GM23338 (cell line): ENCODE results near the gene ASXL2. TPM values are rescaled to one million over a fixed set of nuclear protein-coding genes. Genes with fewer than 3 reads are reported as not detected.

Experiments used
- ATAC-seq: fragments of 200-7000 bp; cut with Tn5 transposase; 3 replicates; pipeline ENCODE4 v1.9.1; 2020
- DNase-seq: peaks from one replicate; pipeline ENCODE4 v3.0.0-alpha.2; 2015; ENCODE audit warnings: low spot score
- H2AFZ ChIP-seq: fragments of 200-600 bp; sonication (generic); 2 replicates; pipeline ENCODE4 v1.8.0; 2016; ENCODE audit warnings: antibody characterized with exemption, mild to moderate bottlenecking, moderate library complexity
- H3F3A ChIP-seq: fragments of 200-600 bp; sonication (generic); replicated peaks from 2 replicates; pipeline ENCODE4 v1.8.0; 2017; ENCODE audit warnings: antibody characterized with exemption, mixed run types, low read depth
- H3K27ac ChIP-seq: fragments of 200-600 bp; sonication (generic); 2 replicates; pipeline ENCODE4 v1.6.1; 2016; ENCODE audit warnings: low read depth
- H3K27me3 ChIP-seq: fragments of 200-600 bp; sonication (generic); 2 replicates; pipeline ENCODE4 v1.8.0; 2016; ENCODE audit warnings: mild to moderate bottlenecking, mixed run types, moderate library complexity; ENCODE audit not compliant: insufficient read depth
- H3K36me3 ChIP-seq: fragments of 200-600 bp; sonication (generic); 2 replicates; pipeline ENCODE4 v1.8.0; 2016; ENCODE audit warnings: mild to moderate bottlenecking; ENCODE audit not compliant: insufficient read depth
- H3K4me1 ChIP-seq: fragments of 200-600 bp; sonication (generic); 2 replicates; pipeline ENCODE4 v1.8.0; 2016; ENCODE audit warnings: mild to moderate bottlenecking, moderate library complexity; ENCODE audit not compliant: insufficient read depth
- H3K4me2 ChIP-seq: fragments of 200-600 bp; sonication (generic); 2 replicates; pipeline ENCODE4 v1.7.1; 2017; ENCODE audit warnings: mixed run types
- H3K4me3 ChIP-seq: fragments of 200-600 bp; sonication (generic); 2 replicates; pipeline ENCODE4 v1.6.1; 2016; ENCODE audit warnings: mixed run types
- H3K79me2 ChIP-seq: fragments of 200-600 bp; sonication (generic); replicated peaks from 2 replicates; pipeline ENCODE4 v1.8.0; 2017; ENCODE audit warnings: mild to moderate bottlenecking; ENCODE audit not compliant: insufficient read depth
- H3K9me2 ChIP-seq: fragments of 200-600 bp; sonication (generic); 2 replicates; pipeline ENCODE4 v1.8.0; 2017; ENCODE audit not compliant: insufficient read depth
- H4K20me1 ChIP-seq: fragments of 200-600 bp; sonication (generic); replicated peaks from 2 replicates; pipeline ENCODE4 v1.8.0; 2017; ENCODE audit warnings: mild to moderate bottlenecking; ENCODE audit not compliant: insufficient read depth
- H3K27ac Mint-ChIP-seq: 2 replicates; pipeline ENCODE4 v1.8.0; 2020; ENCODE audit warnings: inconsistent platforms, mild to moderate bottlenecking, moderate library complexity, mixed read lengths
- H3K27me3 Mint-ChIP-seq: 3 replicates; pipeline ENCODE4 v1.8.0; 2022; ENCODE audit warnings: low read depth, mild to moderate bottlenecking, moderate library complexity, mixed read lengths, inconsistent platforms; ENCODE audit not compliant: insufficient read depth, poor library complexity
- H3K36me3 Mint-ChIP-seq: 3 replicates; pipeline ENCODE4 v1.8.0; 2021; ENCODE audit warnings: low read depth, mild to moderate bottlenecking, inconsistent platforms, moderate library complexity, mixed read lengths
- H3K4me1 Mint-ChIP-seq: 3 replicates; pipeline ENCODE4 v1.8.0; 2020; ENCODE audit warnings: mild to moderate bottlenecking, inconsistent platforms, mixed read lengths
- H3K4me3 Mint-ChIP-seq: 3 replicates; pipeline ENCODE4 v1.8.0; 2021; ENCODE audit warnings: moderate library complexity, mild to moderate bottlenecking, inconsistent platforms, mixed read lengths
- H3K9me3 Mint-ChIP-seq: 3 replicates; pipeline ENCODE4 v1.8.0; 2020; ENCODE audit warnings: moderate library complexity, mild to moderate bottlenecking, inconsistent platforms, mixed read lengths
- CTCF ChIP-seq, 2 experiments: fragments of 200-600 bp in 1 of 2; sonication (generic) in 1 of 2; conservative IDR thresholded peaks; 2 replicates each; pipeline versions ENCODE4 v1.5.1 to v1.6.1; 2016 to 2017; ENCODE audit warnings: antibody characterized with exemption in 2 of 2, low read depth in 2 of 2, mild to moderate bottlenecking in 2 of 2, moderate library complexity in 1 of 2
- EZH2phosphoT487 ChIP-seq: fragments of 200-600 bp; sonication (generic); IDR thresholded peaks from one replicate; pipeline ENCODE4 v1.8.1; 2018; ENCODE audit warnings: antibody characterized with exemption; ENCODE audit not compliant: unreplicated experiment
- JUNB ChIP-seq: IDR thresholded peaks from one replicate; pipeline ENCODE4 v1.6.1; 2016; ENCODE audit warnings: antibody characterized with exemption; ENCODE audit not compliant: unreplicated experiment
- NANOG ChIP-seq: IDR thresholded peaks from 2 replicates; pipeline ENCODE4 v1.6.1; 2016; ENCODE audit warnings: antibody characterized with exemption, borderline replicate concordance
- POLR2AphosphoS5 ChIP-seq: IDR thresholded peaks from 2 replicates; pipeline ENCODE4 v1.6.1; 2016; ENCODE audit warnings: antibody characterized with exemption, low read depth
- REST ChIP-seq: IDR thresholded peaks from one replicate; pipeline ENCODE4 v1.6.1; 2018; ENCODE audit warnings: antibody characterized with exemption; ENCODE audit not compliant: unreplicated experiment
- STAT1 ChIP-seq: IDR thresholded peaks from one replicate; pipeline ENCODE4 v1.6.1; 2016; ENCODE audit warnings: antibody characterized with exemption; ENCODE audit not compliant: unreplicated experiment
- ZNF331 ChIP-seq: fragments of 250-450 bp; sonication (Bioruptor Pico); IDR thresholded peaks from 2 replicates; pipeline ENCODE4 v1.5.0; 2020; ENCODE audit warnings: low read depth, mild to moderate bottlenecking, moderate library complexity
- ZNF462 ChIP-seq: fragments of 250-450 bp; sonication (Bioruptor Pico); IDR thresholded peaks from 2 replicates; pipeline ENCODE4 v1.5.0; 2020; ENCODE audit warnings: mild to moderate bottlenecking, moderate library complexity
- polyA plus RNA-seq: library from polyadenylated mRNA; unstranded; fragments of >200 nt; fragmentation: Nextera tagmentation; extraction: Ambion mirVana; gene quantifications from 2 replicates; pipeline ENCODE4 v1.2.1, GENCODE V29; 2016
- total RNA-seq: library from RNA; depleted of rRNA; stranded (reverse); fragments of >200 nt; shearing (Covaris generic); gene quantifications from 2 replicates; pipeline ENCODE4 v1.2.3, GENCODE V29; 2014

The ASXL2 gene
- total and polyA plus RNA-seq, 2 experiments from 2014 or later = 7.0 to 21.8 TPM

- peaks cover 34% of the 10 kb centered on the region for H3K4me1 Mint-ChIP-seq
- DNase-seq = no peak
- H2AFZ ChIP-seq = no peak overlapping the region
- H3F3A ChIP-seq = no peaks in the 10 kb centered on the region
- ATAC-seq = no peak
- no peaks in the 10 kb centered on the region for H3K36me3 ChIP-seq
- H4K20me1 ChIP-seq = no peaks in the 10 kb centered on the region
- H3K4me1 ChIP-seq = peaks cover 21% of the 10 kb centered on the region
- H3K27me3 Mint-ChIP-seq = peaks cover 3% of the 10 kb centered on the region
- H3K4me3 Mint-ChIP-seq = no peak overlapping the region
- H3K9me3 Mint-ChIP-seq = peaks cover 4% of the 10 kb centered on the region; the same call in 1 of the 3 replicates
- H3K27ac Mint-ChIP-seq = no peak overlapping the region
- H3K27ac ChIP-seq = no peak overlapping the region
- H3K9me2 ChIP-seq = no peaks in the 10 kb centered on the region
- no peak for TF ChIP-seq REST
- H3K36me3 Mint-ChIP-seq = peaks cover 8% of the 10 kb centered on the region; the same call in 2 of the 3 replicates
- H3K79me2 ChIP-seq = peaks cover 10% of the 10 kb centered on the region
- H3K4me3 ChIP-seq = no peak overlapping the region
- H3K27me3 ChIP-seq = no peaks in the 10 kb centered on the region
- no peak overlapping the region for H3K4me2 ChIP-seq
Observed at GRCh38 chr2:25819597-25820039, 58.7 kb downstream of the ASXL2 start.

GRCh38 chr2:25817630-25818029 lies 60.7 kb downstream of the ASXL2 start:
- Histone ChIP-seq H2AFZ (no peak overlapping the region), H3K9me2 (no peaks in the 10 kb centered on the region), H3K4me3 (no peak overlapping the region), H3K27me3 (no peaks in the 10 kb centered on the region), H3K79me2 (peaks cover 23% of the 10 kb centered on the region), H3K4me1 (peaks cover 21% of the 10 kb centered on the region), H3F3A (no peaks in the 10 kb centered on the region), H3K4me2 (peak overlapping the region; percentile 23), H3K36me3 (no peaks in the 10 kb centered on the region), H4K20me1 (no peaks in the 10 kb centered on the region; the same call in 1 of the 2 replicates), H3K27ac (no peak overlapping the region)
- peaks cover 32% of the 10 kb centered on the region for H3K4me1 Mint-ChIP-seq
- 0 out of 3 replicates have a peak overlapping the region, but pooled peaks have one; percentile 3 for H3K4me3 Mint-ChIP-seq
- TF ChIP-seq EZH2phosphoT487 = no peak
- TF ChIP-seq NANOG = no peak
- TF ChIP-seq CTCF (conservative IDR thresholded peaks at IDR 0.05; ENCODE audit: low read depth in 2 of 2) = no peak
- TF ChIP-seq POLR2AphosphoS5 = no peak
- TF ChIP-seq ZNF331 (CRISPR knock-in tag) = no peak
- no peak for TF ChIP-seq ZNF462 (CRISPR knock-in tag)
- no peak for TF ChIP-seq JUNB
- no peak for TF ChIP-seq STAT1
- H3K36me3 Mint-ChIP-seq = peaks cover 8% of the 10 kb centered on the region; the same call in 2 of the 3 replicates
- ATAC-seq (no peak), DNase-seq (no peak)
- peaks cover 3% of the 10 kb centered on the region for H3K27me3 Mint-ChIP-seq
- peak overlapping the region; percentile 8; the same call in 1 of the 2 replicates for H3K27ac Mint-ChIP-seq
- H3K9me3 Mint-ChIP-seq = peaks cover 4% of the 10 kb centered on the region; the same call in 1 of the 3 replicates
